ENCODE data around the gene CAMK4.
"Not testable (repeated sequence)": the region's sequence is repeated elsewhere in the genome, so short reads cannot be mapped to it uniquely, and the experiment has no call there.

CAMK4 gene

DNA sequence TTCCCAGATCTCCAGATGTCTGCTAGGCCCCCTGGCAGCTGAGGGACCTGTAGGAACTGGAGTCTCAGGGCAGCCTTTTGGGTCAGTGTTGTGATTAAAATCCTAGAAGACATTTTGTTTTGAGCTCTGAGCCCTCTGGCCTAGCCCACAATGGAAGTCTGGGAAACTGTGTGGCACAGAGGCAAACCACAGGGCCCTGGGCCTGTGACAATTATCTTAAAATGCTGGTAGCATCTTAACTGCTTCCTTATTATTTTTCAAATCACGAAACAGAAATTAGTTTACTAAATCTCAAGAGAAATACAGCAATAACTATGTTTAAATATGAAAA, 162.6 kb downstream of the CAMK4 start:
- no peak for DNase-seq

DNA sequence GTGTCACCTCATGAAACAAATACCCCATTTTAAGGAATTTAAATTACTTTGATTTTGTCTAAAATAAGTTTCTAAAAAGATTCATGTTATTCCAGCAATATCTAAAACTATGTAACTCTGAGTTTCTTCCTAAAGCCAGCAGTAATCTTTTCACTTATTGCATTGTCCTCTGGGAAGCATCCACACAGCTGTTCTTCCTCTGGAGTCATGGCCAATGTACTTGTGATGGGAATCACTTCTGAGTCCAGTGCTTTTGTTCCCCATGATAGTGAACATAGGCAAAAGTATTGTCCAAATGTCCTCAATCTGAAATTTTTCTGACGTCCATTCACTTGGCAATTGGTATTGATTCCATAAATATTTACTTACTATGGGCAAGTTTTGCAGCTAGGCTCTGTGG, 163.2 kb downstream of the CAMK4 start:
- no peak for DNase-seq

DNA sequence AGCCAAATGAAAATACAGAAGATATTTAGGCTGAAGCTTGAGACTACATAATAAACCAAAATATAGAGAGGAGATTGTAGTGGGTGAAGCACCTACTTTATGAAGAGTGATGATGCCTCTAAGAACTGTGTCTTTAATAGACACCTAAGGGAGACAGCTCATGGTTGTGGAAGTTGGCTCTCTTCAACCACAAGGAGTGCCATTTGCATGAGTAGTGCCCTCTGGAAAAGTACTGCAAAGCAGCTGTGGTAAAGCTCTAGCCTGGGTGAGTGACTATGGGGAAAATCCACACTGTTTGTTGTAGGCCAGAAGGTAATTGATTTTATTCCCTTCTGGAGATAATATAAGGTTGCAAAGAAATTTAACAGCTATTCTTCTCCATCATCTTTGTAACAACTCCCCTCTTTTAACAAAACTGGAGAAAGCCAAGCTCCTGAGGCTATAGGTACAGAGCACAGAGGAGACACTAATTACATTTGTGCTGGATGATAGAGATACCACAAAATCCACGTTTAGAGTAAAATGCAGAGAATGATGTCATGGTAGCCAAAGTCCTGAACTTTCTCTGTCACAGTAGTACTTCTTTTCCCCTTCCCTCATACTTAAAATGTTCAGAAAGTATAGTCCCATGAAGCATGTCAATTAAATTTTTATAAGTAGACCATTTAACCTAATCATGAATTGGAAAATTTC, 165.4 kb downstream of the CAMK4 start:
- DNase-seq: no peak

DNA sequence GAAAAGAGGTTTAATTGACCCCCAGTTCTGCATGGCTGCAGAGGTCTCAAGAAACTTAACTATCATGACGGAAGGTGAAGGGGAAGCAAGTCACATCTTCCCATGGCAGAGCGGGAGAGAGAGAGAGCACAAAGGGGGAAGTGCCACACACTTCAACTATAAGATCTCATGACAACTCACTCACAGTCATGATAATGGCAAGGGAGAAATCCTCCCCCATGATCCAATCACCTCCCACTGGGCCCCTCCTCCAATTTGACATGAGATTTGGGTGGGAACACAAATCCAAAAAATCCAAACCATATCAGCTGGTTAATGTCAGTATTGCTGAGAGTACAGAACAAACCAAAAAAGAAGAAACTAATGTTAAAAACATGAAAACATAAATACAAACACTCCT, 168.0 kb downstream of the CAMK4 start:
- no peak for DNase-seq

DNA sequence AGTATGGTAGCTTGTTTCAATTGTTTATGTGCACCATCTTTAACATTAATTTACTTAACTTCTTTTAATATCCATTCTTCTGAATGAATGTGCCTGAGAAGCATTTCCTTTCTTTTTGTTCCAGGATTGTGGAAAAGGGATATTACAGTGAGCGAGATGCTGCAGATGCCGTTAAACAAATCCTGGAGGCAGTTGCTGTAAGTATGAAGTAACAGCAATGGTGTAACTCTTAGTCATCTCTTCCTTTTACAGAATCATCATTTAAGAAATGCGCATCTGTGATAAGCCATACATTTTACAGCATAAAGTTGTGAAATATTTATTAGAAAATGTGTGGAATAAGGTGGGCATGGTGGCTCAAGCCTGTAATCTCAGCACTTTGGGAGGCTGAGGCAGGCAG, 170.4 kb downstream of the CAMK4 start:
- DNase-seq: no peak

DNA sequence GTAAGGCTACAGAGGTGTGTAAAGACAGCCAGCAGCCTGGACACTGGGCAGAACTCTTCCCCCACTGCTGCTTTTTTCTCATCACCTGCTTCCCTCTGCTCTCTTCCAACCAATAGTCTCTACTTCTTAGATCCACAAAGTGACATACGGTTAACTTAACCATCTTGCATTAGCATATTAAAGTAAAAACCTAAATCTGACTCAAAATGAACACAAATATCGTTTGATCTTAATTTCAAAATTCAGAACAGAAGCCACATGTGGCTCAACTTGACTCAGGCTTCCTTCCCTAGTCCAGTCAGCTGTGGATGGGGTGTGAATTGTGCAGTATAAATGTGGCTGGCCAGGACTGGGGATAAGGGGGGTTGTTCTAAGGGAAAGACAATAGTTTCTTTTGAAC, 173.8 kb downstream of the CAMK4 start:
- DNase-seq: no peak

DNA sequence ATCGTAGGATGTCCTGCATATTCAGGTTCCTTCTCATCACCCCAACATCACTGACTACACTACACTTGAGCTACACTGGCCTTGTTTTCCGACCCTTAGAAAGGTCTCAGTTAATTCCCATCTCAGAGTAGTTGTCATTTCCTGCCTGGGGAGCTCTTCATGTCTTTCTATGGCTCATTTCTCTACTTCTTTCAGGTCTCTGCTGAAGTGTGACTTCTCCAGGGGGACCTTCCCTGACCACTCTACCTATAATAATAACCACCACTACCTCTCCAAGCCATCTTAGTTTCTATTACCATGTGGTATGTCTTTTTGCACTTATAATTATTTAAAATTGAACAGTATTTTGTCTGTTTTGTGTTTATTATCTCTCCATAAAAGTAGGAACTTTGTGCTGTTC, 174.9 kb downstream of the CAMK4 start:
- DNase-seq: no peak

DNA sequence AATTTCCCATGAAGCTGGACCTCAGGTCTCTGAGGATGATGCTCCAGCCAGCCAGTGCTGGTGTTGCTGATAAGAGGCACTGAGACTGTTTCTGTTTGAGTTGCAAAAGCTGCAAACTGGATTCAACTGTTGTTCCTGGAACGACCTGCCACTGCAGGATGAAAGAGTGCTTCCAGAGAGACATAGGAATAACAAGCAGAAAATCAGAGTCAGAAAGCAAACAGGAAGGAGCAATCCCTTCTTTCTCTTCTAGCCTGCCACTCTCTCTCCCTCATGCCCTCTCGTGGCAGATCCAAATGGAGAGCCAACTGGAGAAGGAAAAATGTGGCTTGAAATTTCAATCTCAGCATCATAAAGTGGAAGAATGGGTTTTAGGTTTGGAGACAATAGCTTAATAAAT, 177.7 kb downstream of the CAMK4 start:
- DNase-seq: no peak

DNA sequence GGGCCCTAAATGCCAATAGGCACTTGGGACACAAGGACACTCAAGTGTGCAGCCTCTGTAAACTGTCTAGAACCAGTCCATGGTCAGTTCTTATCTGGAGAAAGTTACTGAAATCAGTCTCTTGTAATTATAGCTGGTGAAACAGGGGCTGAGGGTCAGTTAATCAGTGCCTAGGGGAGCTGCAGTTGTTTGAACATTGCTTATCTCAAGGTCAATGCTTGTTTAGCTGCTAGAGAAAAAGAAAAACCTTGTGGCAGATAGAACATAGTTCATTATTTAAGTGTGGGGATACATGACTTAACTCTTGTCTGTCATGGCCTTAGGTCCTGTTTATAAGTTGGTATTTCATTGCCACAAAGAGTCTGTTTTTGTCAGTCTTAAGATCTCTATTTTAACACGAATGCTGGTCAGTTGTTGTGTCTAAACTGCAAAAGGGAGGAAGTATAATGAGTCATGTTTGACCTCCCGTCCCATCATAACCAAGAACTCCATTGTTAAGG, 180.1 kb downstream of the CAMK4 start:
- DNase-seq: no peak

DNA sequence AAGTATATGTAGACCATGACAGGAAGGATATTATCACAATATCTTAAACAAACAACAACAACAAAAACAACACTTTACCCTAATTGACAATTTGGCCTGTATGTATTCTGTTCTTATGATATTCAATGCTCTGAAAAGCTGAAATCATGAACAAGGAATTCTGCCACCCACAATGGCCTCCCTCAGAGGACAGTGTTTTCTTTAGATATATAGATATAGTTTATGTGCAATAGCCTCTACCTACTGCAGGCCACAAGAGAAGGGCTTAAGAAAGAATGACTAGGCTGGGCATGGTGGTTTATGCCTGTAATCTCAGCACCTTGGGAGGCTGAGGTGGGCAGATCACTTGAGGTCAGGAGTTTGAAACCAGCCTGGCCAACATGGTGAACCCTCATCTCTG, 183.4 kb downstream of the CAMK4 start:
- DNase-seq: no peak

DNA sequence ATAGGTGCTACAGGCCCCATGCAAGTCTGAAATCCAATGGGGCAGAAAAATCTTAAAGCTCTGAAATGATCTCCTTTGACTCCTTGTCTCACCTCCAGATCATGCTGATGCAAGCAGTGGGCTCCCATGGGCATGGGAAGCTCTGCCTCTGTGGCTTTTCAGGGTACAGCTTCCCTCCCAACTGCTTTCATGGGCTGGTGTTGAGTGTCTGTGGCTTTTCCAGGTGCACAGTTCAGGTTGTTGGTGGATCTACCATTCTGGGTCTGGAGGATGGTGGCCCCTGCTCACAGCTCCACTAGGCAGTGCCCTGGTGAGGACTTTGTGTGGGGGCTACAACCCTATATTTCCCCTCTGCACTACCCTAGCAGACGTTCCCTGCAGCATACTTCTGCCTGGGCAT, 184.6 kb downstream of the CAMK4 start:
- no peak for DNase-seq

DNA sequence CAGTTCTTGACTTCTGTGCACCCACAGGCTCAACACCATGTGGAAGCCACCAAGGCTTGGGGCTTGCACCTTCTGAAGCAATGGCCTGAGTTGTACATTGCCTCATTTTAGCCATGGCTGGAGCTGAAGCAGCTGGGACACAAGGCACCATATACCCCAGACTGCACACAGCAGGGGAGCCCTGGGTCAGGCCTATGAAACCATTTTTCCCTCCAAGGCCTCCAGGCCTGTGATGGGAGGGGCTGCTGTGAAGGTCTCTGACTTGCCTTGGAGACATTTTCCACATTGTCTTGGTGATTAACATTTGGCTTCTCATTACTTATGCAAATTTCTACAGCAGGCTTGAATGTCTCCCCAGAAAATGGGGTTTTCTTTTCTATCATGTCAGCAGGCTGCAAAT, 185.1 kb downstream of the CAMK4 start:
- DNase-seq: not testable (repeated sequence)

DNA sequence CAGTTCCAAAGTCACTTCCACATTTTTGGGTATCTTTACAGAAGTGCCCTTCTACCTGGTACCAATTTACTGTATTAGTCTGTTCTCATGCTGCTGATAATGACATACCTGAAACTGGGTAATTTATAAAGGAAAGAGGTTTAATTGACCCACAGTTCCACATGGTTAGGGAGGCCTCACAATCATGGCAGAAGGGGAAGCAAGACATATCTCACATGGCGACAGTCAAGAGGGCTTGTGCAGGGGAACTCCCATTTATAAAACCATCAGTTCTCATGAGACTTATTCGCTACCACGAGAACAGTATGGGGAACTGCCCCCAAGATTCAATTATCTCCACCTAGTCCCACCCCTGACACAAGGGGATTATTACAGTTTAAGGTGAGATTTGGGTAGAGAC, 185.9 kb downstream of the CAMK4 start:
- not testable (repeated sequence) for DNase-seq

DNA sequence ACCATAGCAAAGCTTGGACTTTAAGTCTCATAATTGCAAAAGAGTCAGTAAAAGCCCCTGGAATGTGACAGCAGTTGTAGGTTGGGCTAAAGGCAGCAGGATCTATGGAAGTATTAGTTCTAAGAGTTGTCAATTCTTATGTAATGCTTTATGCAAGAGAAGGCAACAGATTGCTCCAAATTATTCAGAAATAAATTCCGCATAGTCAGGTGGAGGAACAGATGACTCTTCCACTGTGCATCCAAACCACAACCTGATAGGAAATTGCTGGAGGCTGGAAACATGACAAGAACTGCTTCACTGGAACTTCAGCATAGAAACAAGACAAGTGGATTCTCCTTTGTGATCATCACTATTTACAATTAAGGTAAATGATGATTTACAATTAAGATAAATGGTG, 187.1 kb downstream of the CAMK4 start:
- DNase-seq: no peak

DNA sequence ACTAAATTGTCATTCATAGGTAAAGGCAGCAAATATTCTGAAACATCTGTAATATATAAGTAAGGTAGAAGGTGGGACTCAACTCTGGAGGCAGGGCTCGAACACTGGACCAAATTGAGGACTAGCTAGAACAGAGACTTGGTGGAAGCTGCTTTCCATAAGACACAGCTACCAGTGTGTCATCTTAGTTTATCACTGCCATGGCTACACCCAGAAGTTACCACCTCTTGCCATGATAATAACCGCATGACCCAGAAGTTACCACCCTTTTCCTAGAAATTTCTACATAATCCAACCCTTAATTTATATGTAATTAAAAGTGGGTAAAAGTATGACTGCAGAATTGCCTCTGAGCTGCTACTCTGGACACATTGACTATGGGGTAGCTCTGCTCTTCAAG, 188.4 kb downstream of the CAMK4 start:
- DNase-seq: no peak

DNA sequence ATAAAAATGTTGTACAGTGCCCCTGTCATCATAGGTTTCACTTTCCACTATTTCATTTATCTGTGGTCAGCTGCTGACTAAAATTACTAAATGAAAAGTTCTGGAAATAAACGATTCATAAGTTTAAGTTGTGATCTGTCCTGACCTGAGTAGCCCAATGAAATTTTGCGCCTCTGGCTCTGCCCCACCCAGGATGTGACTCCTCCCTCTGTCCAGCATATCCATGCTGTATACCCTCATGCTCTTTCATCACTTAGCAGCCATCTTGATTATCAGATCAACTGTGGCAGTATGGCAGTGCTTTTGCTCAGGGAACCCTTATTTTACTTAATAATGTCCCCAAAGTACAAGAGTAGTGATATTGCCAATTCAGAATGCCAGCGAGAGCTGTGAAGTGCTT, 190.9 kb downstream of the CAMK4 start:
- no peak for DNase-seq

DNA sequence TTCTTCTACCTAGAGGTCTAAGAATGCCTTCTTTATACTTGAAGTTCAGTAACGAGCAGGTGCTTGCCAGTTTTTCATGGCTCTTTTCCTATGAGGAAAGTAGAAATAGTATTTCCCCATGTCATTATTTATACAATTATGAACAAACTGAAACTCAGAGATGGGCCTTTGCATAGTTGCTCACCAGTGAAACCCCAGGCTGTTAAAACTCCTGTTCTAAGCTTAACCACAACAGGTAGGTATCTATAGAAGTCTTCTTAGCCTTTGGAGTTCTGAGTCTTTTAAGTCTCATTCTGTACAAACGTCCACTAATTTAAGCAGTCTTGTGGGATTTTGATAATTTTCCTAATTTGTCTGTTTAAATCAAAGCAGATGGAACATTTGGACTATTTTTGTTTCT, 198.1 kb downstream of the CAMK4 start:
- no peak for DNase-seq

DNA sequence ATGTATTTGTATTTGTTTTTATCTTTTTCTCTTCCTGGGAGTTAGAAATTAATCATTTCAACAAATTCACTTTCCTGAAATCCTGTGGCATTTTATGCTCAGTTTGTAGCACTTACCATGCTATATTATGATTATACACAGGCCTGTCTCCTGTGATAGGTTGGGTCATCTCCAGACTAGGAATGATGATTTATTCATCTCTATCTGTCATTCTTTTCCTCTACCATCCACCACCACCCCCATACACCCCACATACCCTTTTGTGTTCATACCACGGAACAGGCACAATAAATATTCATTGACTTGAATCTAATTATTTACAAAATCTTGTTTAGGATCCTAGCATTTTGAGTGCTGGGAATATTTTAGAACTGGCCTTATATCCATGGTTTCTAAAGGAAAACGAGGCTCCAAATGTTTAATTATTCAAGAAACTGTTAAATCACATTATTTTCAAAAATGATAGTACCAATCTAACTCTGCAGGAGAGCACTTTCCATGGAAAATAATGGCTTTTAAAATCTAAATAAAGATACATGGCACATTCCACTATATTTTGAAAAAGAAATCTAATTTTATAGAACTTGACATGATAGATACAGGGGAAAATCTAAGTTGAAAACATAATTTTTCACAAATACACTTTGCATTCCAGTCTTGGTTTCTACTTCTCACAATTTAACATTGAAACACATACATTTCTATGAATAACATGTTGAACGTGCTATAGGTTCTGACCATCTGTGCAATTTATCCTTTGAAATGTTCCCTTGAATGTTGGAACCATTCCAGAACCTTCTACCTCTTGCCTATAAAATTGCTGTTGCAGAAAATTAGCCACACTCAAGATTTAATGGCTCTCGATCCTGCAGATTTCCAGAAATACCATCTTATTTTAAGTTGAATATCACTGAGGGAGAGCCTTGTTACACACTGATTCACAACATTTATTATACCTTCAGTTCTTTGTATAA, 198.8 kb downstream of the CAMK4 start:
- no peak for DNase-seq

DNA sequence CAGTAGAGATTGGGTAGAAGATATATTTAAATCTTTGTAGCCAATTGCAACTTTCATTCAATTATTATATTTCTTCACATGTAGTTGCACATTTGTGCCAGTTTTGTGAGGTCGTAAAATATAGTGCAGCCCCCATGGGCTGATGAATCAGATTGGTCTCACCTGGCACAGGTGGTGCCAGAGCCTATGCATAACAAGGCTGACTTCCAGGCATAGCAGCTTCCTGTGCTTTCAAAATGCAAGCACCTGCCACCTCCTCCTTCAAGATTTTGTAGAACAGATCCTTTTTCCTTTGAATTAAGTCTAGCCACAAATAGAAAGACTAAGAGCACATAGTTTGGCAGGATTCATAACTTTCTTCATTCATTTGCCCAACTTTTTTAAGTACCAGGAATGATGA, 201.0 kb downstream of the CAMK4 start:
- DNase-seq: no peak

DNA sequence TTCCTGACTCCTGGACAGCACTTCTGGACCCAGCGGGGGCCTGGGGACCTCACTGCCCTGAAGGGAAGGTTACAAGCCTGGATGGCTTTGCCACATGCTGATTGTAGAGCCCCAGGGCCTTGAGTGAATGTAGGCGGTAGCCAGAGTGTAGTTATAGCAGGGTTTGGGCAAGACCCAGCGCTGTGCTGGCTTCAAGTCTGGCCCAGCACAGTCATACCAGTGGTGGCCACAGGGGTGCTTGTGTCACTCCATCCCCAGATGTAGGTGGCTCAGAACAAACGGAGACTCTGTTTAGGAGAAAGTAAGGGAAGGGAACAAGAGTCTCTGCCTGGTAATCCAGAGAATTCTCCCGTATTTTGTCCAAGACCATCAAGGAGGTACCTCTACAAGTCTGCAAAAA, 203.6 kb downstream of the CAMK4 start:
- no peak for DNase-seq

DNA sequence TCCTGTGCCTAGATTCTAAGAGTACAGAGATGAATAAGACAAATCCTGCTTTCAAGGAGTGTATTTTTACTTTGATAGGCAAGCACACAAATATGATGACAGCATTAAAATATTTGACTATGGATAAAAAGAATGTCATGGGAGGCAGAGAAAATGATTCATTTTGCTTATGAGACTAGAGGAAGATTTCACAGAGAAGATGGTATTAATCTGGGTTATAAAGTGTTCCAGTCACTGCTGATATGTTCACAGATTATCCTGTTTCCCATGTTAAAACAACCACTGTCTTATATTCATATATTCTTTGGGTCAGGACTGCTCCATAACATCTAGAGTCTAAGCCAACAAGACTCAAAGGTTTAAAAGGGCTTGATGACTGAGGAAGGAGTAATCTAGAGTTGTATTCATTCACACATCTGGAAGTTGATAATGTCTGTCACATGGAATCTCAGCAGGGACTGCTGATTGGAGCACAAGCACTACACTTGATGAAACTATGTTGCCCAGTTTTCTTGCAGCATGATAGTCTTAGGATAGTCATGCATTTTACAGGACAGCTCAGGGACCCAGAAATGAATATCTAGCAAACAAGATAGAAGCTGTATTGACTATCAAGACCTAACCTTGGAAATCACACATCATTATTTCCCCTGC, 208.8 kb downstream of the CAMK4 start:
- DNase-seq: no peak

DNA sequence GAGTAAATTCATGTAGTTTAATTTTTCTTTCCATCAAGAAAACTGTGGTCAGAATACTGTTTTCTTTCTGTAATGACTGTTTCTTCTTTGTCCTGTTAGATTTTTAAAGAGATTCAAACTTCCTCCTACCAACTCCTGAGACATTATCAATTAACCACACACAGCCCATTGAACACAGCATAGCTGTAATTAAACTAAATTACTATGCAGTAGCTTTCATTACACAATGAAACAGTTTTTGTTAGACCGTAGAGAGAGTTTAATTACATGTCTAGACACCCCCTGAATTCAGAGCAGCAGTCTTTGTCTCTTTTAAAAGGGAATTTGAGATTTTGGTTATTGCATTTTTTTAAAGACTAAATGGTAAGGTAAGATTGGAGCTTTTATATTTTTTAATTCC, 210.6 kb downstream of the CAMK4 start:
- DNase-seq: no peak

DNA sequence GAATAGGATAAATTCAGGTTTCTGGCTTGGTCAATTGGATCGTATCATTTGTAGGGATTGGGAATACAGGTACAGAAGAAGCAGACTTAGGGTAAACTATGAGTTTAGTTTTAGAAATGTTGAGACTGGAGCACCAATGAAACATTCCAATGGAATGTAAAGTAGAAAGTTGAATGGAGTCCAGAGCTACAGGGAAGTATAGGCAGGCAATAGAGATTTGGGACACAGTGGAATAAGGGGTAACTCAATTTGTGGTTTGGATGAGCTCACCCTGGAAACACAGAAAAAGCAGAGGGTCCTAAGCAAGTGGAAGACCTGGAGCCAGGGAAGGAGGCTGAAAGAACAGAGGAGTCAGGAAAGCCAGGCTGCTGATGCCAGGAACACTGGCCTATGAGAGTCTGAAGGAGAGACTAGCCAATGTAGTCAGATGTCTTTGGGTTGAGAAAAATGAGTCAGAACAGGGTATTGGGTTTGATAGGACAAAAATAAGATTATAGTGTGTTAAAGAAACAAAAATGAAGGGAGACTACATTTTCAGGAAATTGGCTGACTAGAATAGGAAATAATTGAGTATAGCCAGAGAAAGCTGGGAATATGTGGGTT, 215.4 kb downstream of the CAMK4 start:
- DNase-seq: no peak

Data from midbrain (tissue), 1 donor.